Daoy (cell line): ENCODE data around the gene BRIX1. TPM values are rescaled to one million over a fixed set of nuclear protein-coding genes. Genes with fewer than 3 reads are reported as not detected.

Experiments
- DNase-seq: peaks from one replicate; pipeline ENCODE4 v3.0.0-alpha.2; 2015; ENCODE audit warnings: low read depth
- total RNA-seq: library from RNA; depleted of rRNA; stranded (reverse); fragments of >200 nt; shearing (Covaris generic); gene quantifications from 2 replicates; pipeline ENCODE4 v1.2.3, GENCODE V29; 2014; rRNA removed

Gene BRIX1
- 135 and 140 TPM in 2 replicates for total RNA-seq

- DNase-seq = peak; percentile 98
Measured at GRCh38 chr5:34915139-34915855, at the start of gene BRIX1, which contains the start of gene RAD1. Gene BRIX1, plus strand, starts transcription at chr5:34915711. Its CDS starts 28 bp downstream, at chr5:34915739. Gene RAD1, minus strand, starts transcription at chr5:34915504. Its CDS starts 612 bp downstream, at chr5:34914892.

DNA sequence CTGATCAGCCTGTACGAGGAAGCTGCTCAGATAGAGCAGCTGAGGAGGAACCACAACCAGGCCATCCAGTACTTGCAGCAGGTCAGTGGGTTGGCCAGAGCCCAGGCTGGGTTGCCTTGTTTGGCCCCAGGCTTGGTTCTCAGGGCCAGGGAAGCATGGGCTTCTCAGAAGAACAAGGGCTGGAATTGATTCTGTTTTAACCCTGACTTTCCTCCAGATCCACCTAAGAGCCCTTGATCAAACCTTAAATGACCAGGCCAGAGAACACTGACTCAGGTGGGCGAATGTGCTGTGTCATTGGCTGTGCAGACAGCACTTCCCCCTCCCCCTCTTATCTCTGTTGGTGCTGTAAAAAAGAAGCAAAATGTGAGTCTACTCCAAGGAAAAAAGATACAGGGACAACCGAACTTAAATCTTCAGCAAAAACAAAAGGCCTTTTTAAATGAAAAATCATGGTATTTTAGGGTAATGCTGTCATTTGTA, 48.5 kb upstream of the BRIX1 start:
- peak; percentile 6 for DNase-seq

GRCh38 chr5:34867660-34868059, 47.9 kb upstream of the BRIX1 start:
- no peak for DNase-seq

DNA sequence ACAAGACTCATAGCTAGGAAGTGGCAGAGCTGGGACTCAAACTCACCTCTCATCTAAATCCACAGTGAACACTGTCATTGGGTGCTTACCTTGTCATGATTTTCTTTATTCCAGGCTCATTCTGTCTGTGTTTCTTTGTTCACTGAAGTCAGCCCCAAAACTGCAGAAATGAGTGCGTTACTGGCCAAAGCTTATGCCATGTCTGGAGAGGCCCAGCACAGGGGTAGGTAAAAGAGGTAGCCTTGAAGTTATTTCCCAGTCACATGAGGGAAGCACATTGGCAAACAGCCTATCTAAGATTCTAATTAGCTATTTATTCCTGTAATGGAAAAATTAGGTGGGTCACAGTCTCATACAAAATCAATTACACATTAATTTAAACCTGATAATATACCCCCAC, 46.7 kb upstream of the BRIX1 start:
- DNase-seq = no peak

DNA sequence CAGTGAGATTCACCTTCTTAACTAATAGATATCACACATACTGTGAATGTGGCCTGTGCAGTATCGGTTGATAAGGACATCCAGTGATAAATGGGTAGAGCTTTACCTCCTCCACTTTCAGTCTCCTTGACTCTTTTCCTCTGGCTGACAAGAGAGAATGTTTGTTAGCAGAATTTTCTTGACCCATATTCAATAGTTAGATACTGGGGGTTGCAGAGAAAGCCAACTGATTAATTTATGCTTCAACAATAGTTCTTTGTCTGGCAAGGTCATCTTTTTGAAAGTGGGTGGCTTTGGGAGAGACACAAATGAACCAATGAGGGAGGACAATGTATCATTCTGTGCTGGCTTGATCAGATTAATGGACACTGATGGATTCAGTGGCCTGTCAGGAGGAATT, 46.3 kb upstream of the BRIX1 start:
- no peak for DNase-seq

DNA sequence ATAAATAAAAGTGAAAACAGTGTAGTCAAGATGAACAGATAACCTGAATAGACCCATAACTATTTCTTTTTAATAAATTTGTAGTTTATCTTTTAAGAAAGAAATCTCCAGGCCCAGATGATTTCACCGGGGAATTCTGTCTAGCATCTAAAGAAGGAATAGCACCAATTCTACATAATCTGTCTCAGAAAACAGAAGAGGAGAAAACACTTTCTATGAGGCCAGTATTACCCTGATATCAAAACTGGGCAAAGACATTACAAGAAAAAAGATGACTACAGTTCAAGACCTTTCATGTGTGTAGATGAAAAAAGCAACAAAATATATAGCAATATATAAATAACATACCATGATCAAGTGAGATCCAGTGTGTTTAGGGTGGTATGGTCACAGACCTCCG, 45.1 kb upstream of the BRIX1 start:
- no peak for DNase-seq

DNA sequence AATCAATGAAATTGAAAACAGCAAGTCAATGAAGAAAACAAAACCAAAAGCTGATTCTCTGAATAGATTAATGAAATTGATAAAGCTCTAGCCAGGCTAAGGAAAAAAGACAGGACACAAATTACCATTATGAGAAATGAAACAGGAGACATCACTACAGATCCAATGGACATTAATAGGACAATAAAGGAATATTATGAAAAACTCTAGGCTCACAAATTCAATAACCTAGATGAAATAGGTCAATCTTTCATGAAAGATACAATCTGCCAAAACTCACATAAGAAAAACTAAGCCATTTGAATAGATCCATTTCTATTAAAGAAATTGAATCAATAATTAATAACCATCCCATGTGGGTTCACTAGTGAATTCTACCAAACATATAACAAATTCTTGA, 39.2 kb upstream of the BRIX1 start:
- DNase-seq = no peak

- DNase-seq = no peak
Measured at GRCh38 chr5:34881246-34881645, 34.3 kb upstream of the BRIX1 start.

GRCh38 chr5:34886392-34887119, 29.0 kb upstream of the BRIX1 start:
- no peak for DNase-seq

DNA sequence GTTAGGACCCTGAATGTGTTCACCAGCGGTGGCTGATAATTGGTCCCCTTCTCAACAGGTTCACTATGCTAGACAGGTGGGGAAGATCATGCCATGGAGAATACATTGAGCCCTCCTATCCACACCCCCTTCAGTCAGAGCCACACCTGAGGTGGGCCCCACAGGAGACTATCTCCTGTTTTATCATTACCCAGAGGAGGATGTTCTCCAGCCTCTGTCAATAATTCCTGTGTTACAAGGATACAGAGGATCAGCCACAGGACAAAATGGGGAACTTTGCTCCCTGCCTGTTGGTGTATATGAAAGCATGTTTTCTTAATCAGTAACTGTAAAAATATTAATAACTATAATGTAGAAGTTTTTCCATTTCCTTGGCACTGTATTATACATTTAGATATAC, 26.1 kb upstream of the BRIX1 start:
- no peak for DNase-seq

- DNase-seq = no peak
Measured at GRCh38 chr5:34891981-34892380, 23.5 kb upstream of the BRIX1 start.

DNA sequence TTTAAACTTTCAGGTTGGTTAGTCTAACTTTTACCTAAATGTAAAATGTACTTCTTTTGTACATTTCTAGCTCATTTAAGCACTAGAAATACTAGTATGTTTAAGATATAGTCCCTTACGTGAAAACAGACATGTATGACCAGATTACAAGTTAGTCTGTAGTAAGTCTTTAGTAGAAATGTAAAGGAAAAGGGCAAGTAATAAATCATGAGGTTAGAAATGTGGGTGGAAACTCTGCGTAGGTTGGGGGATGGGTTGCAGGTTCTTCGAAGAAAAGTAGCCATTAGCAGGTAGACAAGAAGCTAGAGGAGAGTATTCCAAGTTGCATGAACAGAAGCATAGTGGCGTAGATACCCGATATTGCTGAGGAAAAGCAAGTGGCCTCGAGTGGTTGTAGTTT, 23.1 kb upstream of the BRIX1 start:
- no peak for DNase-seq

GRCh38 chr5:34894716-34895115, 20.8 kb upstream of the BRIX1 start:
- DNase-seq = no peak

- DNase-seq = no peak
Measured at GRCh38 chr5:34895641-34896419, 19.7 kb upstream of the BRIX1 start.

GRCh38 chr5:34897646-34898045, 17.9 kb upstream of the BRIX1 start:
- no peak for DNase-seq

DNA sequence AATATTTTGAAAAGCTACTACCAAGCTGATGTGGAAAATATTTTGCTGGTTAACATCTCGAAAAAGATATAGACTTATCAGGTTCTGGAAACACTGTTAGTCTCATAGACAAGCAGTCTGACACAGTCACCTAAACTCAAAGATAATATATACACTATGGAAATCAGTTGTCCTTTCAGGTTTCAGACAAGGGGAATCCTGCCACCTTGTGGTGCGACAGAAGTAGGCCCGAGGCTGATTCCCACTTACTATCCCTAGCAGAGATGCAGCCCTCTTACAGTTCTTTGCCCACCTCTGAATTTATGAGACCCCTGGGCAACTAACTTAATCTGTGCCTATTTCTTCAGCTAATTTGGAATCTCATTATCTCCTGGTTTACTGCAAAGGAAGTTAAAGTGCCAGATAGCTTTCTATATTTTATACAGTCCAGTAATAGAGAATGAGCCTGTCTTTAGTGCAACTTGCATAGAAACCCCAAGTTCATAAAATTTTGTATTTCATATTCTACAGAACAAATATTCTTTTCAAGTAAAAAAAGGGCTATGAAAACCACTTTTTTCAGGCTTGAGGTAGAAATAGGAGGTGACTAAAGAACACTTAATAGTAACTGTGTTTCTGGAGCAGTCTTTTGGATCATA, 17.1 kb upstream of the BRIX1 start:
- peak; percentile 63 for DNase-seq

- DNase-seq = no peak
Measured at GRCh38 chr5:34899066-34899465, 16.4 kb upstream of the BRIX1 start.

GRCh38 chr5:34900652-34901051, 14.9 kb upstream of the BRIX1 start:
- no peak for DNase-seq

DNA sequence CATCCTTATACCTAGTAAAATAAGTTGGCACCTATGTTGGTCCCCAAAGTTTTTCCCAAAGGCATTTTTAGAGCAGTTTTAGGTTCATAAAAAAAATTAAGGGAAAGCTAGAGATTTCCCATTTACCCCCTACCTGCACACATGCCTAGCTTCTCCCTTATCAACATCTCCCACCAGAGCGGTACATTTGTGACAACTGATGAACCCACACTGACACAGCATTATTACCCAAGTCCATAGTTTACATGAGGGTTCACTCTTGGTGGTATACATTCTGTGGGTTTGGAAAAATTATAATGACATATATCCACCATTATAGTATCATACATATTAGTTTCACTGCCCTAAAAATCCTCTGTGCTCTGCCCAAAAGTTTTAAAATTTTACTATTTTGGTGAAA, 12.3 kb upstream of the BRIX1 start:
- no peak for DNase-seq

- no peak for DNase-seq
Measured at GRCh38 chr5:34905564-34905963, 9.9 kb upstream of the BRIX1 start.

- DNase-seq = no peak
Measured at GRCh38 chr5:34913072-34913471, 2.4 kb upstream of the BRIX1 start.

- DNase-seq = peak; percentile 8
Measured at GRCh38 chr5:34914671-34915138, 806 bp upstream of the BRIX1 start.
